A673 (cell line): Measurements from ENCODE around the gene SLC5A3. TPM values are rescaled to one million over a fixed set of nuclear protein-coding genes. Genes with fewer than 3 reads are reported as not detected.
A peak's percentile ranks its signal among the peaks of the same experiment; 100 is the strongest.

Experiments used
- Bru-seq: library from RNA; stranded (reverse); fragments of 400-500 nt; gene quantifications from one replicate; lab custom pipeline; 2021; lab: Mats Ljungman, UMichigan
- BruChase-seq, 2 experiments: library from RNA; stranded (reverse); fragments of 400-500 nt; gene quantifications; one replicate each; lab custom pipeline; 2021; lab: Mats Ljungman, UMichigan
- BruUV-seq: library from RNA; stranded (reverse); fragments of 400-500 nt; replicated peaks from 2 replicates; lab custom pipeline; 2021; lab: Mats Ljungman, UMichigan
- CTCF ChIA-PET: fragments of 300-600 bp; sonication (Branson Sonifier 250); formaldehyde crosslinking; loops from one replicate; lab custom pipeline; 2022; ENCODE audit warnings: antibody characterized with exemption; lab: Charles Lee
- POLR2A ChIA-PET: fragments of 300-600 bp; sonication (Branson Sonifier 250); formaldehyde crosslinking; loops from one replicate; lab custom pipeline; 2022; ENCODE audit warnings: antibody characterized with exemption; ENCODE audit not compliant: low non-redundant PET; lab: Charles Lee
- DNase-seq: peaks from one replicate; pipeline ENCODE4 v3.0.0-alpha.2; 2015; ENCODE audit warnings: low spot score
- H3K27ac ChIP-seq: fragments of 200-600 bp; sonication (generic); 2 replicates; pipeline ENCODE4 v1.5.1; 2016; ENCODE audit warnings: mixed run types, low read depth, mild to moderate bottlenecking, mixed read lengths, antibody characterized with exemption, low read length; ENCODE audit not compliant: poor library complexity, severe bottlenecking
- H3K27me3 ChIP-seq: fragments of 200-600 bp; sonication (generic); replicated peaks from 2 replicates; pipeline ENCODE4 v1.6.1; 2017; ENCODE audit warnings: mixed run types, low read depth, mild to moderate bottlenecking, mixed read lengths, antibody characterized with exemption, low read length; ENCODE audit not compliant: insufficient read depth, poor library complexity
- H3K36me3 ChIP-seq: fragments of 200-600 bp; sonication (generic); 2 replicates; pipeline ENCODE4 v1.6.1; 2016; ENCODE audit warnings: mixed run types, mild to moderate bottlenecking, mixed read lengths, antibody characterized with exemption, low read length; ENCODE audit not compliant: insufficient read depth, poor library complexity, severe bottlenecking
- H3K4me1 ChIP-seq: fragments of 200-600 bp; sonication (generic); 2 replicates; pipeline ENCODE4 v1.6.1; 2017; ENCODE audit warnings: mixed run types, mild to moderate bottlenecking, mixed read lengths, antibody characterized with exemption, low read length; ENCODE audit not compliant: insufficient read depth, poor library complexity, severe bottlenecking
- H3K4me3 ChIP-seq: fragments of 200-600 bp; sonication (generic); 2 replicates; pipeline ENCODE4 v1.5.1; 2016; ENCODE audit warnings: low read depth, mixed run types, mild to moderate bottlenecking, mixed read lengths, low read length; ENCODE audit not compliant: poor library complexity, severe bottlenecking
- H3K9me3 ChIP-seq: fragments of 200-600 bp; sonication (generic); 2 replicates; pipeline ENCODE4 v1.6.1; 2016; ENCODE audit warnings: mixed run types, low read depth, mild to moderate bottlenecking, mixed read lengths, antibody characterized with exemption, low read length; ENCODE audit not compliant: poor library complexity, severe bottlenecking
- EZH2 ChIP-seq: fragments of 200-600 bp; sonication (generic); IDR thresholded peaks from 2 replicates; pipeline ENCODE4 v1.6.1; 2017; ENCODE audit warnings: borderline replicate concordance, low read depth, mild to moderate bottlenecking, mixed read lengths, antibody characterized with exemption, low read length; ENCODE audit not compliant: poor library complexity, severe bottlenecking
- intact Hi-C: fragments of 100-400 bp; cut with micrococcal nuclease; formaldehyde crosslinking; loops from one replicate; pipeline ENCODE4 v1.10.0; 2022; ENCODE audit not compliant: unreplicated experiment
- long read RNA-seq: library from polyadenylated mRNA; stranded (forward); transcript quantifications from one replicate; pipeline ENCODE4 v2.0.0, GENCODE V29; 2022
- total RNA-seq: library from RNA; stranded (reverse); gene quantifications from 2 replicates; pipeline ENCODE4 v1.2.3, GENCODE V29; 2021
- TF ChIP-seq, protein P1 (sequence below): fragments of 300-800, 200-600 bp; sonication (generic); conservative IDR thresholded peaks from 2 replicates; pipeline ENCODE4 v1.5.1; 2017; ENCODE audit warnings: low read depth, mild to moderate bottlenecking, antibody characterized with exemption, low read length, moderate library complexity, mixed read lengths

Gene SLC5A3
- 18.4 and 20.5 TPM in 2 replicates for total RNA-seq
- Bru-seq, nascent RNA = percentile 95 among the genes with signal in this experiment
- BruChase-seq, experiment 1, labeled RNA remaining after a 2-hour chase = percentile 99 among the genes with signal in this experiment
- BruChase-seq, experiment 2, labeled RNA remaining after a 6-hour chase = percentile 99 among the genes with signal in this experiment
- long read RNA-seq = 0 reads

DNA sequence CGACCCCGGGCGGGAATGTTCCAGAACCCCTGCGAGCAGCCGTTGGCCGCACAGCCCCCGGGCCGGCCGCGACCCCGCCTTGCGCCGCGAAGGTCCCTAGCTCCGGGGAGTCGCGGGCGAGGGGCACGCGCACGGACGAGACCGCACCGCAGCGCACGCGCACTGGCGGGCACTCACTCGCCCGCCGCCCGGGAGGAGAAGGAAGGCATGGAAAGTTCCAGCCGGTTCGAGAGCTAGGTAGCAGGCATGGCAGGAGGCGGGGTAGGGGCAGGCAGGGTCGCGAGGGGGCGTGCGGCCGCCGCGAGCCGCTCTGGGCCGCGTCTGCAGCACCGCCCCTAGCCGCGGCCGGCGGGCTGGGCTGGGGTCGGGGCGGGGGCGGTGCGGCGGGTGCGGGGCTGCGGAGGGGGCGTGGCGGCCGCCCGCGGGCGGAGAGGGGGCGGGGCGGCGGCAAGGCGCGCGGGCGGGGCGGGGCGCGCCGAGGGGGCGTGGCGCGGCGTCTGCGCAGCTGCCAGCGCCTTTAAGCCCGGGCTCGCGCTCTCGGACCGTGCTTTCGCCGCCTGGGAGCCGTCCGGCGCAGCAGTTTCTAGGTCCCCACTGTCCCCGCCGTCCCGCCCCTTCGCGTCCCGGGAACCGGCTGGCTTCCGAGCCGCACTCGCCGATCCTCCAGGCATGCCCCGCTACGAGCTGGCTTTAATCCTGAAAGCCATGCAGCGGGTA, at the start of gene SLC5A3, which contains the start of gene MRPS6:
Gene SLC5A3, plus strand, starts transcription at position 547 of the 717 bp plus-strand sequence. CDS start 21,621 bp downstream, outside the sequence.
Gene MRPS6, plus strand, starts transcription at position 547 of the 717 bp plus-strand sequence. Its CDS starts 123 bp downstream, at position 670.
- DNase-seq = peak; percentile 85
- no TSS peak for BruUV-seq
- TF ChIP-seq EZH2 = no peak
- TF ChIP-seq, protein P1, sequence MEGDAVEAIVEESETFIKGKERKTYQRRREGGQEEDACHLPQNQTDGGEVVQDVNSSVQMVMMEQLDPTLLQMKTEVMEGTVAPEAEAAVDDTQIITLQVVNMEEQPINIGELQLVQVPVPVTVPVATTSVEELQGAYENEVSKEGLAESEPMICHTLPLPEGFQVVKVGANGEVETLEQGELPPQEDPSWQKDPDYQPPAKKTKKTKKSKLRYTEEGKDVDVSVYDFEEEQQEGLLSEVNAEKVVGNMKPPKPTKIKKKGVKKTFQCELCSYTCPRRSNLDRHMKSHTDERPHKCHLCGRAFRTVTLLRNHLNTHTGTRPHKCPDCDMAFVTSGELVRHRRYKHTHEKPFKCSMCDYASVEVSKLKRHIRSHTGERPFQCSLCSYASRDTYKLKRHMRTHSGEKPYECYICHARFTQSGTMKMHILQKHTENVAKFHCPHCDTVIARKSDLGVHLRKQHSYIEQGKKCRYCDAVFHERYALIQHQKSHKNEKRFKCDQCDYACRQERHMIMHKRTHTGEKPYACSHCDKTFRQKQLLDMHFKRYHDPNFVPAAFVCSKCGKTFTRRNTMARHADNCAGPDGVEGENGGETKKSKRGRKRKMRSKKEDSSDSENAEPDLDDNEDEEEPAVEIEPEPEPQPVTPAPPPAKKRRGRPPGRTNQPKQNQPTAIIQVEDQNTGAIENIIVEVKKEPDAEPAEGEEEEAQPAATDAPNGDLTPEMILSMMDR = no peak
- Histone ChIP-seq H3K4me3 (peak within 1 kb of the TSS; percentile 56), H3K9me3 (no peaks in the 10 kb centered on the region), H3K36me3 (peaks cover 6% of the 10 kb centered on the region), H3K27ac (peak within 1 kb of the TSS; percentile 74), H3K27me3 (no peaks in the 10 kb centered on the region), H3K4me1 (peaks cover 19% of the 10 kb centered on the region)
- intact Hi-C loops = no loop called here
- CTCF ChIA-PET = no interaction called here
- POLR2A ChIA-PET = interaction anchor here (0.6 kb wide), 1 partner anchor 125 kb away, joined by 4 read pairs; no protein-coding TSS in a partner anchor

DNA sequence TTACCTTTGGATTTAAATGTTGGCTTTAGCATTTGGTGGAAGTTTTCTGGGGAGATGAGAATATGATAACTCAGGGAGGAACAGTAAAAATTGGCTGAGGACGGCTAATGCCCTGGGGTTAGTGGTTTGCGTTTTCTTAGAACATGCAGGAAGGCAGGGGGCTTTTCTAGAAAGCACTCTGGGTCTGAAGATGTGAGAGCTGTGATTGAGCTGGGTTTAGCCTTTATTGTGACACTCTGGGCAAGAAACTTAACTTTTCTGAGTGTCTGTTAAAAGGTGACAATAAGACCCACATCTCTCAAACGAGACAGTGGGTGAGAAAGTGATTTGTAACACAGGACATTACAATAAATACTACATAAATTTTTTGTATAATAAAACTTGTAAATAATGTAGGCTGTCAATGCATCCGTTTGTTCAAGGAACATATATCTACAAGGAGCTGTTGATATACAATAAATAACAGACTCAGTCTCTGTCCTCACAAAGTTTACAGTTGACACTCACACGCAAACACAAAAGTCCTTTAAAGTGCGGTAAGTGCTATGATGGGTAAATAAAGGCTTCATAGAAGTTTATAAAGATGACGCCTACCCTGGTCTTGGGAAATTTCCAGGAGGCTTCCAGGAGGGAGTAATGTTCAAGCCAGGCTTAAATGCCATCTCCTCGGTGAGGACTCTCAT, 49.5 kb upstream of the SLC5A3 start:
- Histone ChIP-seq H3K36me3 (no peaks in the 10 kb centered on the region), H3K9me3 (no peaks in the 10 kb centered on the region), H3K4me1 (peaks cover 17% of the 10 kb centered on the region), H3K27ac (no peak overlapping the region), H3K27me3 (no peaks in the 10 kb centered on the region), H3K4me3 (no peak overlapping the region)
- CTCF ChIA-PET = no interaction called here
- POLR2A ChIA-PET = interaction anchor here (0.6 kb wide), 2 partner anchors 14 to 177 kb away, joined by 4 to 11 read pairs; no protein-coding TSS in a partner anchor
- intact Hi-C loops = no loop called here
- TF ChIP-seq, protein P1 = no peak
- TF ChIP-seq EZH2 = no peak
- no peak for DNase-seq
- BruUV-seq = no TSS peak

DNA sequence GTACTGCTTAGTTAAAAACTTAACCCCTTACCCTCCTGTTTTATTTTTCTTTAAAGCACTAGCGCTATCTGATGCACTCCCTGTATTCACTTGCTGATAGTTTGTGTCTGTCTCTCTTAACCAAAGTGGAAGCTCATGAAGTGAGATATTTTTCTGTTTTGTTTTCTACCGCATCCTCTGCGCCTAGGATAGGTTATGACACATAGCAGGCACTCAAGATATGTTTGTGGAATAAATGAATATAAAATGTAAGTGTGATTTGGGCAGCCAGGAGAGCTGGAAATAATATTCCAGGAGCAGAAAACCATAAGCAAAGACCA, 49.0 kb upstream of the SLC5A3 start:
- CTCF ChIA-PET = no interaction called here
- BruUV-seq = no TSS peak
- TF ChIP-seq, protein P1 = no peak
- TF ChIP-seq EZH2 = no peak
- no peak overlapping the region for H3K27ac ChIP-seq
- H3K4me3 ChIP-seq = no peak overlapping the region
- DNase-seq = no peak
- H3K9me3 ChIP-seq = no peaks in the 10 kb centered on the region
- H3K4me1 ChIP-seq = peaks cover 17% of the 10 kb centered on the region
- POLR2A ChIA-PET = interaction anchor here (0.6 kb wide), 1 partner anchor 14 kb away, joined by 4 read pairs; no protein-coding TSS in a partner anchor
- intact Hi-C loops = no loop called here
- H3K27me3 ChIP-seq = no peaks in the 10 kb centered on the region
- H3K36me3 ChIP-seq = no peaks in the 10 kb centered on the region
